Measurements from ENCODE around the gene NXPE3. TPM values are rescaled to one million over a fixed set of nuclear protein-coding genes. Genes with fewer than 3 reads are reported as not detected.

The NXPE3 gene
- total RNA-seq, 2 experiments from 2014 or later: 16.7 to 64.3 TPM

- Histone ChIP-seq H3K4me2 (ENCODE audit: low read length) (peak overlapping the region; percentile 98), H3K9me2 (ENCODE audit: insufficient read depth, low read length) (no peaks in the 10 kb centered on the region), H3K79me2 (ENCODE audit: insufficient read depth, low read depth, low read length) (peaks cover 24% of the 10 kb centered on the region), H4K20me1 (ENCODE audit: insufficient read depth, low read length) (peaks cover 14% of the 10 kb centered on the region; the same call in 1 of the 2 replicates), H3K9me3 (ENCODE audit: low read length) (no peaks in the 10 kb centered on the region), H3K4me1 (ENCODE audit: insufficient read depth, low read length, poor library complexity, severe bottlenecking) (peaks cover 36% of the 10 kb centered on the region), H2AFZ (ENCODE audit: low read length) (peak overlapping the region; percentile 38; the same call in 1 of the 2 replicates), H3K4me3 (ENCODE audit: low read depth, low read length, poor library complexity, severe bottlenecking) (peak overlapping the region; percentile 85), H3K36me3 (ENCODE audit: insufficient read depth, low read length) (peaks cover 44% of the 10 kb centered on the region), H3K27ac (ENCODE audit: low read depth, low read length, poor library complexity, severe bottlenecking) (peak overlapping the region; percentile 60)
- TSS peak; percentile 84 for BruUV-seq (replicated peaks)
- intact Hi-C loops (cut with micrococcal nuclease; ENCODE audit: unreplicated experiment): no loop called here
- TF ChIP-seq CTCF (conservative IDR thresholded peaks at IDR 0.05; ENCODE audit: low read length): no peak
- TF ChIP-seq EZH2phosphoT487 (IDR thresholded peaks at IDR 0.05; ENCODE audit: borderline replicate concordance, low read depth, low read length): no peak
- ChIA-PET CTCF (ENCODE audit: unreplicated experiment) (interaction anchor here (0.7 to 0.9 kb wide), 2 partner anchors 147 to 379 kb away, joined by 3 read pairs; no protein-coding TSS in a partner anchor), POLR2A (interaction anchor here (0.6 to 2.6 kb wide), 17 partner anchors 8 to 459 kb away, joined by 3 to 13 read pairs (median 7); no protein-coding TSS in a partner anchor)
- DNase-seq (ENCODE audit: low spot score): peak; percentile 69
These were observed 71.4 kb downstream of the NXPE3 start for GRCh38 chr3:101850246-101851051.

- peak overlapping the region; percentile 85 for H3K4me3 ChIP-seq (ENCODE audit: low read depth, low read length, poor library complexity, severe bottlenecking)
- H2AFZ ChIP-seq (ENCODE audit: low read length): peak overlapping the region; percentile 3; the same call in 1 of the 2 replicates
- H3K27ac ChIP-seq (ENCODE audit: low read depth, low read length, poor library complexity, severe bottlenecking): peak overlapping the region; percentile 60
- peaks cover 14% of the 10 kb centered on the region; the same call in 1 of the 2 replicates for H4K20me1 ChIP-seq (ENCODE audit: insufficient read depth, low read length)
- TF ChIP-seq EZH2phosphoT487 (IDR thresholded peaks at IDR 0.05; ENCODE audit: borderline replicate concordance, low read depth, low read length) (no peak), CTCF (conservative IDR thresholded peaks at IDR 0.05; ENCODE audit: low read length) (no peak)
- peak; percentile 13 for DNase-seq (ENCODE audit: low spot score)
- peaks cover 47% of the 10 kb centered on the region for H3K36me3 ChIP-seq (ENCODE audit: insufficient read depth, low read length)
- H3K79me2 ChIP-seq (ENCODE audit: insufficient read depth, low read depth, low read length): peaks cover 24% of the 10 kb centered on the region
- H3K4me2 ChIP-seq (ENCODE audit: low read length): peak overlapping the region; percentile 98
- no TSS peak for BruUV-seq (replicated peaks)
- H3K4me1 ChIP-seq (ENCODE audit: insufficient read depth, low read length, poor library complexity, severe bottlenecking): peaks cover 36% of the 10 kb centered on the region
- no peaks in the 10 kb centered on the region for H3K9me2 ChIP-seq (ENCODE audit: insufficient read depth, low read length)
- H3K9me3 ChIP-seq (ENCODE audit: low read length): no peaks in the 10 kb centered on the region
- CTCF ChIA-PET (ENCODE audit: unreplicated experiment): no interaction called here
- POLR2A ChIA-PET: interaction anchor here (0.6 to 2.2 kb wide), 13 partner anchors 9 to 381 kb away, joined by 3 to 8 read pairs (median 5); no protein-coding TSS in a partner anchor
- intact Hi-C loops (cut with micrococcal nuclease; ENCODE audit: unreplicated experiment): no loop called here
These were observed 72.2 kb downstream of the NXPE3 start for GRCh38 chr3:101851072-101851770.
